ENCODE data around the gene OPCML.

OPCML gene

DNA sequence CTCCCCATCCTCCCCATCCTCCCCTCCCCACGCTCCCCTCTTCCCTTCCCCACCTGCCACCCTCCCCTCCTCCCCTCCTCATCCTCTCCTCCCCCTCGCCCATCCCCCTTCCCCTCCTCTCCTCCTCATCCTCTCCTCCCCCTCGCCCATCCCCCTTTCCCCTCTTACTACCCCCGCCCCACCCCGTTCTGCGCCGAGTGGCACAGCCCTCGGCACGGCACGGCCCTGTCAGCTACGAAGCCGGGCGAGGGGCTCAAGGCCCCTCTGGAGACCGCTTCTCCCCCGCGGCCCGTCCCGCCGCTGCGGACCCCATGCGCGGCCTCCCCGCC lies 449.9 kb downstream of the OPCML start:
- Histone ChIP-seq H3K9me3 (ENCODE audit: control insufficient read depth in 1 of 2, low read length in 2 of 2) (no peaks in the 10 kb centered on the region), H3K4me1 (ENCODE audit: control insufficient read depth in 1 of 2, insufficient read depth in 2 of 2, low read length in 2 of 2) (peaks cover 0 to 6% of the 10 kb centered on the region in 2 donors), H3K4me3 (ENCODE audit: low read depth in 1 of 2, low read length in 2 of 2) (no peak overlapping the region), H3K36me3 (ENCODE audit: control insufficient read depth in 1 of 2, insufficient read depth in 2 of 2, low read length in 2 of 2) (no peaks in the 10 kb centered on the region), H3K27me3 (ENCODE audit: control insufficient read depth in 1 of 2, insufficient read depth in 2 of 2, low read length in 2 of 2) (peaks cover 23 to 45% of the 10 kb centered on the region in 2 donors), H3K9ac (ENCODE audit: low read depth in 1 of 2, low read length in 2 of 2) (no peak overlapping the region), H3K27ac (ENCODE audit: low read depth, low read length) (no peak overlapping the region)

DNA sequence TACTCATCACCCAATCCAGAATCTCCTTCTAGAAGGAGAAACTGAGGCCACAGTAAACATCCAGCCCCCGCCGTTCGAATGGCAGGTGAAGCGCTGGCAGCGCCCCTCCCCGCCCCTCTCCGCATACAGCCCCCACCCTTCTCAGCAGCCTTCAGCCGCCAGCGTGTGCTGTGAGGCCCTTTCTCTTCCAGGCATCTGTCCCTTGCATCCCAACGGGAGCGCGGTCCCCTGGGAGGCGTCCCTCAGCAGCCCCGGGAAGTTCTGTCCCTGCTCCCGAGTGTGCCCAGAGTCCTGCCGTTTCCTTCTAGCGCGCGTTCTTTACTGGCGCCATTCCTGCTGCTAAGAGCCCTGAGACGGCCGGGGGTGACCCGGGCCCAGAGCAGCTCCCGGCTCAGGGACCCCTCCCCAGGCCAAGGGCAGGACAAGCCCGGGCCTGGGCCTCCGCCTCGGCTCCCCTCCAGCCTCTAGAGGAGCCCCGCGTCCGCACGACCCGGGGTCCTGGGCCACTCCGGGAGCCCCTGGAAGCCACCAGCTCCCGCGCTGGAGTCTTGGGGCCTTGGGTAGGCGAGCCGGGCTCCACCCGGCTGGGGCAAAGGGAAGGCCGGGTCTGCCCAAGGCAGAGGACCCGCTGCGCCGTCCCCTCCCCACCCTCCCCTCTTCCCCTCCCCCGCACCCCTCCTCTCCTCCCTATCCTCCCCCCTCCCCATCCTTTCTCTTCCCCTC lies 450.4 kb downstream of the OPCML start:
- Histone ChIP-seq H3K27me3 (ENCODE audit: control insufficient read depth in 1 of 2, insufficient read depth in 2 of 2, low read length in 2 of 2) (peaks cover 22 to 45% of the 10 kb centered on the region in 2 donors), H3K36me3 (ENCODE audit: control insufficient read depth in 1 of 2, insufficient read depth in 2 of 2, low read length in 2 of 2) (no peaks in the 10 kb centered on the region), H3K27ac (ENCODE audit: low read depth, low read length) (no peak overlapping the region), H3K9ac (ENCODE audit: low read depth in 1 of 2, low read length in 2 of 2) (no peak overlapping the region), H3K4me3 (ENCODE audit: low read depth in 1 of 2, low read length in 2 of 2) (no peak overlapping the region), H3K9me3 (ENCODE audit: control insufficient read depth in 1 of 2, low read length in 2 of 2) (no peaks in the 10 kb centered on the region), H3K4me1 (ENCODE audit: control insufficient read depth in 1 of 2, insufficient read depth in 2 of 2, low read length in 2 of 2) (peaks cover 0 to 6% of the 10 kb centered on the region in 2 donors)

DNA sequence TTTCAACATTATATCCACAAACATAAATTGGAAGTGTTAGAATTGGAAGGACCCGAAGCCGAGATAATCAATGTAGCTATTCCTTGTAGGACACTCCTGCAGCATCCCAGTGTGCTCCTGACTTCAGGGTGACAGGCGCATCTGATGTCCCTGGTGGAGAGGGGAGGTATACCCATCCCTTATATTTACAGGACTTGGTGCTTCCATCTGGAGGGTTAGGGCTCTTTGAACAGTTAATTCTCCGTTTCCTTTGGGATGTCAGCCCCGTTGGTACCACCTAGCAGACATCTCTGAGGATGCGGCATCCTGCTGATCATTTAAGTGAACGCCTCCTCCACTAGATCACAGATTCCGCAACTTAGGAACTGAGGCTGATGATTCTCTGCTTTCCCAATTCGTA lies 451.3 kb downstream of the OPCML start:
- H3K27me3 ChIP-seq (ENCODE audit: control insufficient read depth in 1 of 2, insufficient read depth in 2 of 2, low read length in 2 of 2), result peaks cover 20 to 45% of the 10 kb centered on the region in 2 donors
- H3K9ac ChIP-seq (ENCODE audit: low read depth in 1 of 2, low read length in 2 of 2), result no peak overlapping the region
- H3K27ac ChIP-seq (ENCODE audit: low read depth, low read length), result no peak overlapping the region

DNA sequence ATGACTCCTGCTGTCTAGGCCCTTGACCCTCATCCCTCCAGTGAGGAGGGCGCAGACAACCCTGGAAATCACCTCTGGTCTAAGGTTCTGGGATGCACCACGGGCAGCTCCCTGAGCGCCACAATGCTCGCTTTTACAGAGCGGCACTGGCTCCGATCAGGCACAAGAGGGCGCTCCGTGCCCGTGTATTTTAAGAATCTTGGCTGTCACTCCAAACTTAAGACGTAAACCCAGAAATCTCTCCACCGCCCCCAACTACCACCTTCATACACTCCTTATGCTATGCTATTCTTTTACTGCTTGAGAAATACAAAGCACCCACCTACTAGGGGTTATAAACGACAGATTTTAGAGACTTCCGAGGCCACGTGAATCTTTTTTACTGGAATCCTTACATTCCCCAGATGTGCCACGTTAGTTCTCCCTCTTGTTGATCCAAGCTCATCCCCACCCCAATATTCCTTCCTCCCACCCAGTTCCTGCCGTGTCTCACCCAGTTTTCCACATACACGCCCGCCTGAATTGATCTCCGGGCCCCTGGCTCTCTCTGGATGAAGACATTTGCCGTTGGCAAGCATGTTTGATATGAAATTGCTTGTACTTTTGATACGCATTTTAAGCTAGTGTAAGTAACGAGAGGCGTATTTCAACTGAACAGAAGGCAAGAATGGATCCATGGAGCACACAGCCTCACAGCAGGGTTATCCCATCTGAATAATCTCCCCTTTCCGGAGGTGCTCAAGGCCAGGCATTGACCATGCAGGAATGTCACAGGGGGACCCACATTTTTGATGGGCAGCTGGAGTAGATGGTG lies 453.5 kb downstream of the OPCML start:
- Histone ChIP-seq H3K9ac (ENCODE audit: low read depth in 1 of 2, low read length in 2 of 2) (no peak overlapping the region), H3K9me3 (ENCODE audit: control insufficient read depth in 1 of 2, low read length in 2 of 2) (no peaks in the 10 kb centered on the region), H3K27me3 (ENCODE audit: control insufficient read depth in 1 of 2, insufficient read depth in 2 of 2, low read length in 2 of 2) (peaks cover 21 to 25% of the 10 kb centered on the region in 2 donors), H3K4me1 (ENCODE audit: control insufficient read depth in 1 of 2, insufficient read depth in 2 of 2, low read length in 2 of 2) (peaks cover 0 to 6% of the 10 kb centered on the region in 2 donors), H3K4me3 (ENCODE audit: low read depth in 1 of 2, low read length in 2 of 2) (no peak overlapping the region), H3K27ac (ENCODE audit: low read depth, low read length) (no peak overlapping the region), H3K36me3 (ENCODE audit: control insufficient read depth in 1 of 2, insufficient read depth in 2 of 2, low read length in 2 of 2) (no peaks in the 10 kb centered on the region)

More for the DNA sequence above, 451.3 kb downstream of the OPCML start:
- Histone ChIP-seq H3K4me1 (ENCODE audit: control insufficient read depth in 1 of 2, insufficient read depth in 2 of 2, low read length in 2 of 2) (peaks cover 0 to 6% of the 10 kb centered on the region in 2 donors), H3K4me3 (ENCODE audit: low read depth in 1 of 2, low read length in 2 of 2) (no peak overlapping the region), H3K9me3 (ENCODE audit: control insufficient read depth in 1 of 2, low read length in 2 of 2) (no peaks in the 10 kb centered on the region), H3K36me3 (ENCODE audit: control insufficient read depth in 1 of 2, insufficient read depth in 2 of 2, low read length in 2 of 2) (no peaks in the 10 kb centered on the region)

DNA sequence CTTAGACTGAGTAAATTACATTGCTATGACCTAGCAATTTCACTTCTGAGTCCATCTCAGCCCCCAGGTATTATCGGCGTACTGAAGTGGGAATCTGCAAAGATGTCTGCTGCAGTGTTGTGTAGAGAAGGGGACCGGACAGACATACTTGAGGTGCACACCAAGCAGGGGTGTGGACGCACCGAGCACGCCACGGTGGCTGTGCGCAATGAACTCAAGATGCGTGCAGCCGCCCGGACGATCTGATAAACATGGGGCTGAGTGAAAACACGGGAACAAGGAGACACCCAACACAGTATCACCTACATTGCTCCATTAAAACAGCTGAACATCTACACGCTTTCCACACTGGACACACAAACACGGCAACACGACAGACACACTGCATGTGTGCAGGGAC lies 454.3 kb downstream of the OPCML start:
- peaks cover 15 to 20% of the 10 kb centered on the region in 2 donors for H3K27me3 ChIP-seq (ENCODE audit: control insufficient read depth in 1 of 2, insufficient read depth in 2 of 2, low read length in 2 of 2)
- H3K27ac ChIP-seq (ENCODE audit: low read depth, low read length), result no peak overlapping the region
- H3K36me3 ChIP-seq (ENCODE audit: control insufficient read depth in 1 of 2, insufficient read depth in 2 of 2, low read length in 2 of 2), result no peaks in the 10 kb centered on the region
- no peaks in the 10 kb centered on the region for H3K9me3 ChIP-seq (ENCODE audit: control insufficient read depth in 1 of 2, low read length in 2 of 2)
- no peak overlapping the region for H3K9ac ChIP-seq (ENCODE audit: low read depth in 1 of 2, low read length in 2 of 2)
- no peak overlapping the region for H3K4me3 ChIP-seq (ENCODE audit: low read depth in 1 of 2, low read length in 2 of 2)
- H3K4me1 ChIP-seq (ENCODE audit: control insufficient read depth in 1 of 2, insufficient read depth in 2 of 2, low read length in 2 of 2), result peaks cover 0 to 2% of the 10 kb centered on the region in 2 donors

DNA sequence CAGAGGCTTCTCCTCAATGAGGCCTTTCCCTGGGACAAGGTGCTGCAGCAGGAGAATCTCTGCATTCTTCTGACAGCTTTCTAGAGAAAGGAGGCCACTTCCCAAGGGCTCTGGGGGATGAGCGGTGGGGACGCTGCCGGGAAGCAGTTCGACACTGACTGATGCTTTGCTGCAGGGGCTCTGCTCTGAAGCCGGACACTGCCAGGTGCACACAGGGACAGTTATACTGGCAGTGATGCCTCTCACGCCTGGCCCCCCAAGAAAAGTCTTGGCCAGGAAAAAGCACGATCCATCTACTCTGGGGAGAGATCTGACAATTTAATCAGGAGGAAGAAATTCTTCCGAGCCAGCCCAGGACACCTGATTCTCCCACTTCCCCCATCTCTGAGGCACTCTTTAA lies 456.9 kb downstream of the OPCML start:
- peaks cover 12 to 20% of the 10 kb centered on the region in 2 donors for H3K27me3 ChIP-seq (ENCODE audit: control insufficient read depth in 1 of 2, insufficient read depth in 2 of 2, low read length in 2 of 2)
- H3K36me3 ChIP-seq (ENCODE audit: control insufficient read depth in 1 of 2, insufficient read depth in 2 of 2, low read length in 2 of 2), result no peaks in the 10 kb centered on the region
- H3K4me1 ChIP-seq (ENCODE audit: control insufficient read depth in 1 of 2, insufficient read depth in 2 of 2, low read length in 2 of 2), result no peaks in the 10 kb centered on the region
- H3K9ac ChIP-seq (ENCODE audit: low read depth in 1 of 2, low read length in 2 of 2), result no peak overlapping the region
- H3K27ac ChIP-seq (ENCODE audit: low read depth, low read length), result no peak overlapping the region
- H3K9me3 ChIP-seq (ENCODE audit: control insufficient read depth in 1 of 2, low read length in 2 of 2), result no peaks in the 10 kb centered on the region
- no peak overlapping the region for H3K4me3 ChIP-seq (ENCODE audit: low read depth in 1 of 2, low read length in 2 of 2)

DNA sequence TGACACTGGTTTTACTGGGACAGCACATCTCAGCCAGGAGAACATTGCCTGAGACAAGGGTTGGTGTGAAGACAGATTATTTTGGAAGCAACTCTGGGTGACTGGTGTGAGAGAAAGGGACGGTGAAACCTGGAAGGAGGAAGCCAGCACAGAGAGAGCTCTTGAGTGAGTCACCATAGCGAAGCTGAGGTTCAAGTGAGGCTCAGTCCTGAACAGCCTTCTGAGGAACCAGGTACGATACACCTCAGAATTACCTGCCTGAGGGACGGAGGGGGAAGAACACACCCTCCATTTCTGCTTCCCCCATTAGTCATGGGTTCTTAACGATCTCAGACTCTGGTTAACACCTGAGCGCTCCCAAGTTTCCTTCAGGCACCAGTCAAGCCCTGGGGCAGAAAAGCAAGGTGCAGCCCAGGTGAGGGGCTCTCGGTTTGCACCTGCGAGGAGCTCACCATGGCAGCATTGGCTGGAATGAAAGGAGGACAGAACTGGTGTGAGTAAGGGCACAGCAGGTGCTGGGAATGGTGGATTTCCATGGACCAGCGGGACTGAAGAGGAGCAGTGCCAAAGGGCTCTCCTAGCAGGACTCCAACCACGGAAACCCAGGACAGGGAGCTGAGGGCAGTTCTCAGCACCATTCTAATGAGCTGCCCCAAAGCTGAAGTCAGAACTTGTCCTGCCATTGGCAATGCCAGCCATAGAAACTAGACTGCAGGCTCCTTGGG lies 459.3 kb downstream of the OPCML start:
- no peak overlapping the region for H3K9ac ChIP-seq (ENCODE audit: low read depth in 1 of 2, low read length in 2 of 2)
- H3K4me3 ChIP-seq (ENCODE audit: low read depth in 1 of 2, low read length in 2 of 2), result no peak overlapping the region
- peaks cover 5 to 6% of the 10 kb centered on the region in 2 donors for H3K27me3 ChIP-seq (ENCODE audit: control insufficient read depth in 1 of 2, insufficient read depth in 2 of 2, low read length in 2 of 2)
- no peaks in the 10 kb centered on the region for H3K36me3 ChIP-seq (ENCODE audit: control insufficient read depth in 1 of 2, insufficient read depth in 2 of 2, low read length in 2 of 2)
- H3K9me3 ChIP-seq (ENCODE audit: control insufficient read depth in 1 of 2, low read length in 2 of 2), result no peaks in the 10 kb centered on the region
- H3K4me1 ChIP-seq (ENCODE audit: control insufficient read depth in 1 of 2, insufficient read depth in 2 of 2, low read length in 2 of 2), result no peaks in the 10 kb centered on the region
- H3K27ac ChIP-seq (ENCODE audit: low read depth, low read length), result no peak overlapping the region

DNA sequence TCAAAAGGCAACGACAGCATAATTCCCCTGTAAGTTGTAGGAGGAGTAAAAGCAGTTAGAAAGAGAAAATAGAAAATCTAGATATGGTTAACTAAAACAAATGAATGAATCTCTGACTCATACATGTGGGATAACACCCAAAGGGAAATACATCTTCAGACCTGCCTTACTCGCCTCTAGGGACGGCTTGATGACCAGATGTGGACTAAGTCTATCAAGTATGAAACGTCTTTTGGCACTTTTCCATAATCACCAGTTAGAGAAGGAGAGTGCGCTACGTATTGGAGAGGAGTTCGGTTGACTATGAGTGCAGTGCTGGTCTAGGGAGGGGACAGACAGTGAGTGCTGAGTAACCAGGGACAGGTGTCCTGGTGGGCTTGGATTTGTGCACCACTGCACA lies 459.9 kb downstream of the OPCML start:
- Histone ChIP-seq H3K9ac (ENCODE audit: low read depth in 1 of 2, low read length in 2 of 2) (no peak overlapping the region), H3K27ac (ENCODE audit: low read depth, low read length) (no peak overlapping the region), H3K4me3 (ENCODE audit: low read depth in 1 of 2, low read length in 2 of 2) (no peak overlapping the region), H3K27me3 (ENCODE audit: control insufficient read depth in 1 of 2, insufficient read depth in 2 of 2, low read length in 2 of 2) (peaks cover 0 to 3% of the 10 kb centered on the region in 2 donors), H3K4me1 (ENCODE audit: control insufficient read depth in 1 of 2, insufficient read depth in 2 of 2, low read length in 2 of 2) (no peaks in the 10 kb centered on the region), H3K9me3 (ENCODE audit: control insufficient read depth in 1 of 2, low read length in 2 of 2) (no peaks in the 10 kb centered on the region), H3K36me3 (ENCODE audit: control insufficient read depth in 1 of 2, insufficient read depth in 2 of 2, low read length in 2 of 2) (no peaks in the 10 kb centered on the region)

DNA sequence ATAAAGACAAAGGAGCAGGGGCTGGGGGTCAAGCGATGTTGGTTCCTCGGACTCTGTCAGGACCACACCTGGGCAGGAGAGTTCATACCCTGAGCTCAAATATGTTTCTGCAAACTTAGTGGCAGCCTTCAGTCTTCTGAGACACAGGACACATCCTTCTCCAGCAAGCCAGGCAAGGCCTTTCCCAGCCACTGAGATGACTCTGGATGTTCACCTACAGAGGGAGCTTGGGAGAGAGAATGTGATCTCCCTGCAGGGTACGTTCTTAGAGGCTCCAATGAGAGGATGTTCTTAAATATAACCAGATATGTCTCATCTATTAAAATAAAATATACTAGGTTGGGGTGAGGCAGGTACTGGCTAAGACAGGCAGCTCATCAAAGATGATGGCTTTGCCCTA lies 461.5 kb downstream of the OPCML start:
- no peak overlapping the region for H3K9ac ChIP-seq (ENCODE audit: low read depth in 1 of 2, low read length in 2 of 2)
- H3K27me3 ChIP-seq (ENCODE audit: control insufficient read depth in 1 of 2, insufficient read depth in 2 of 2, low read length in 2 of 2), result peaks cover 0 to 6% of the 10 kb centered on the region in 2 donors
- no peaks in the 10 kb centered on the region for H3K9me3 ChIP-seq (ENCODE audit: control insufficient read depth in 1 of 2, low read length in 2 of 2)
- no peak overlapping the region for H3K27ac ChIP-seq (ENCODE audit: low read depth, low read length)
- H3K4me3 ChIP-seq (ENCODE audit: low read depth in 1 of 2, low read length in 2 of 2), result no peak overlapping the region
- no peaks in the 10 kb centered on the region for H3K36me3 ChIP-seq (ENCODE audit: control insufficient read depth in 1 of 2, insufficient read depth in 2 of 2, low read length in 2 of 2)
- no peaks in the 10 kb centered on the region for H3K4me1 ChIP-seq (ENCODE audit: control insufficient read depth in 1 of 2, insufficient read depth in 2 of 2, low read length in 2 of 2)
